Left renal pelvis (tissue), 4 donors: ENCODE data around the gene GSC. TPM values are rescaled to one million over a fixed set of nuclear protein-coding genes. Genes with fewer than 3 reads are reported as not detected.
"Not testable (repeated sequence)": the region's sequence is repeated elsewhere in the genome, so short reads cannot be mapped to it uniquely, and the experiment has no call there.

Experiments used
- DNase-seq, 4 donors: peaks; one replicate each; pipeline ENCODE4 v3.0.0-alpha.2; 2013; ENCODE audit warnings: low read depth in 4 of 4, low spot score in 3 of 4
- polyA plus RNA-seq, 4 donors: library from polyadenylated mRNA; unstranded; fragments of 120-200 nt; gene quantifications; one replicate each; pipeline ENCODE4 v1.2.1, GENCODE V29; 2013; ENCODE audit not compliant: insufficient read length in 4 of 4

GSC gene
- under 1 TPM in 1 of 4 donors, not detected in 3; 0.72 TPM for polyA plus RNA-seq

DNA sequence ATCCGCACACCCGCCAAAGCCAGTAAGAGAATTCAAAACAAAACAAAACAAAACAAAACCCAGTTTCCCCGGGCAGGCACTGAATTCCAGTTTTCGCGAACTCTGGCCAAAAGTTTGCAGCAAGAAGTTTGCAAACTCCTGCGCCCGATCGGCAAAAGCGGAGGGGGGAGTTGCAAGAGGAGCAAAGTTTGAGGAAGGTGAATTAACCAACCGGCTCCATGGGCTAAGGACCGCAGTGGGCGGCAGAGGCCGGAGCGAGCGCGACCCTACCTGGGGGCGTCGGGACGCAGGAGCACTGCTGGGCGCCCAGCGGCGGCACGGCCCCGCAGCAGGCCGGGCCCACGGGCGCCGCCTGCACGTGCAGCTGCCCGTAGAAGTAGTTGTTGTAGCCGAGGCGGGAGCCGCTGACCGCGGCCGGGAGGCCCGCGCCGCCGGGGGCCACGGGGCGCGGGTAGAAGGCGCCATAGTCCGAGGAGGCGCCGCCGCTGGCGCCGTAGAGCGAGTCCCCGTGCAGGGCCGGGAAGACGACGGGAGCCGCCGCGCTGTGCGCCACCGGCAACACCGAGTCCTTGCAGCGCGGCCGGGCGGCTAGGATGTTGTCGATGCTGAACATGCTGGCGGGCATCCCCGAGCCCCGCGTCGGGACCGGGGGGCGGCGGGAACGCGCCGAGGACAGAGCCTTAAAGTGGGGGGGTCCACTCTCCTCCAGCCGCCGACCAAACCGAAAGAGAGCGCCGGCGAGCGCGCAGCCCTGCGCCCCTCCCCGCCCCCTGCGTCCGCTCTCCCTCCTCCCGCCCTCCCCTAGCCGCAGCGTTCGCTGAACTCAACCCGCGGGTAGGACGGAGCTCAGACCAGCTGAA lies at the start of gene GSC:
TSS of gene GSC (minus strand) at position 723 of the 860 bp plus-strand sequence. CDS start at position 625, 98 bp downstream.
- no peak for DNase-seq

DNA sequence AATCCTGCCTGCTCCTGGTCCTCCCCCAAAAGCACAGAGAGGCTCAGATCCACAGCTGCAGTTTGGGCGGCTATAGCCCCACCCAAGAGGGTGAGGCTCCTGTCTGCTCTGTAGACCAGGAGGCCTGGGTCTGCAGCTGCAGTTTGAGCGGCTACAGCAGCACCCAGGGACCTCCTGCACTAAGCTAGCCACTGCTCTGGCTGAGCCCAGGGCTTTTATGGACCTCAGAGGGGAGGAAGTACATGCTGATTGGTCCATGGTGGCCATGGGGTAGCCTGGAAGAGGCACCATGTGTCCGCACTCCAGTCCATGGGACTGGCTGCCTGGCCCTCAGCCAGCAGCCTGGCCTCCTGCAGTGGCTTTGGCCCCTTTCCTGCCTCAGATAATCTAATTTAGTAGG lies 49.6 kb upstream of the GSC start:
- no peak for DNase-seq

DNA sequence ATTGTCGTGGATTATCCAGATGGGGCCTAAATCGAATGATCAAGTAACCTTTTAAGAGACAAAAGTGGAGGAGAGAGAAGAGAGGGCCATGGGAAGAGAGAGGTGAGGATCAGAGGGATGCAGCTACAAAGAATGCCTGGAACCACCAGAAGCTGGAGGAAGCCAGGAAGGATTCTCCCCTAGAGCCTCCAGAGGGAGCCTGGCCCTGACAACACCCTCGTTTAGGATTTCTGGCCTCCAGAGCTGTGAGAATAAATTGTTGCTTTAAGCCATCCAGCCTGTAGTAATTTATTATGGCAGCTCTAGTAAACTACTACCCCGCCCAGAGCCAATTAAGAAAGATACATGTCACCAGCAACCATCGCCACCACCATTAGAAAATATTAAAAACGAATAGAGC lies 46.2 kb upstream of the GSC start:
- no peak for DNase-seq

DNA sequence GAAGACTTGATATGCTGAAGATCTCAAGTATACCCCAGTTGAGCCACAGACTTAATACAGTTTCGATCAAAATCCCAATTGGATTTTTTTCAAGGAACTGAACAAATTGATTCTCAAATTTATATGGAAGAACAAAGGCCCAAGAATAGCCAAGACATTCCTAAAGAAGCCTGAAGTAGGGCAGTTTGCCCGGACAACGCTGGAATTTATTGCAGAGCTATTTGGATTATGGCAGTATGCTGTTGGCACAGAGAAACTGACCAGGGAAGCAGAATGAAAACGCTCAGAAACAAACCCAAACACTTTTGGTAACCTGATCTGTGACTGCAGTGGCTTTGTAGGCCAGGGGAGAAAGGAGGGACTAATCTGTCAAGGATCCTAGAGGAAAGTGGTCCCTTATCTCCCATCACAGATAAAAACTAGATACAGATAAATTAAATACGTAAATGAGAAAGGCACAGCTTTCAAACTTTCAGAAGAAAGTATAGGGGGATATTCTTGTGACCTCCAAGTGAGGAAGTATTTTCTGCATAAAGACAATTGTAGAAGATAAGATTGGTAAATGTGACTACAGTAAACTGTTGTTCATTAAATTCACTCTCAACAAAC lies 35.9 kb upstream of the GSC start:
- no peak for DNase-seq

DNA sequence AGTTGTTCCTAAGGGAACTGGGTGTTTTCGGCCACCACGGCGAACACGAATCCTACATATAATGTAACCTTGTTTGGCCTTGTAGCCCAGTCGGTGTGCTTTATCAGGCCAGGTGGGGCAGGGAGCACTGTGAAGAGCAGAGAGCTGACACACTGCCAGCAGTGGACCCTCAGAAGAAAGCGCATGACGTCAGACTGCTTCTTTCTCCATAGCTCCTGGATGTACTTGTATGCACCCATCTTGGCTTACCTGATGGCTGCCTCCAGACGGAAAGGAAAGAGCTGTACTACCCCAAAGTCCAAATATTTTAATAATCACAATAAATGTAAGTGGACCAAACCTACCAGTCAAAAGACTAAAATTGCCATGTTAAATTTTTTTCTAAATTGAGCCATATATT lies 31.3 kb upstream of the GSC start:
- DNase-seq: no peak

DNA sequence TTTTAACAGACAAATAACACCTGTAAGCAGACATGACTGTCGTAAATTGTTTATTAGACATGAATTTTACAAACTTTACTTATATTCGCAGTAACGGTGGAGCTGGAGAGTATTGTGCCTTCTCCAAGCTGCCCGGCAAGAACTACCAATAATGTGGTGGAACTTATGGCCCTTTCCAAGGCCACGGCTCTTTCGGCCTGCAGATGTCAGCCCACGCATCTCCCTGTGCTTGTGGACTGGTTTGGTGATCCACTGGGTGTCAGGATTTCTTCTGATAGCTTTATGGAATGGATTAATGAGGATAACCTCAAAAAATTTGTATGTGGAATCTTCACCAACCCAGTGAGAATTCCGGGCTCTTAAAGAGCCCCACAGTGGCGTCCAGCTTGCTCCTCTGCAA lies 30.9 kb upstream of the GSC start:
- DNase-seq: not testable (repeated sequence)

DNA sequence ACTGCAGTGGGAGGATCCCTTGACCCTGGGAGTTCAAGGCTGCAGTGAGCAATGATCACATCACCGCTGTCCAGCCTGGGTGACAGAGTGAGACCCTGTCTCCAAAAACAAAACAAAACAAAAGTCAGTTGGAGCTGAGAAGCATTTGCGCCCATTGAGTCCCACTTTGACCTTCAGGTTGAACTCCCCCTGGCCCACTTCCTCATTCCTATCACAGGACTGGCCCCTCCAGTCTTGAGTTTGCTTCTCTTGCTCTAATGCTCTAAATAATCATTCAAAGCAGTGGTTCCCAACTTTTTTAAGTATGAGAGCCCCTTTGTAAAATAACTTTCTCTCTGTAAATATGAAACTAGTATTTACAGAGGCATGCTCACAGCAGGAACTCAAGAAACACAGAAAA lies 28.0 kb upstream of the GSC start:
- DNase-seq: no peak

DNA sequence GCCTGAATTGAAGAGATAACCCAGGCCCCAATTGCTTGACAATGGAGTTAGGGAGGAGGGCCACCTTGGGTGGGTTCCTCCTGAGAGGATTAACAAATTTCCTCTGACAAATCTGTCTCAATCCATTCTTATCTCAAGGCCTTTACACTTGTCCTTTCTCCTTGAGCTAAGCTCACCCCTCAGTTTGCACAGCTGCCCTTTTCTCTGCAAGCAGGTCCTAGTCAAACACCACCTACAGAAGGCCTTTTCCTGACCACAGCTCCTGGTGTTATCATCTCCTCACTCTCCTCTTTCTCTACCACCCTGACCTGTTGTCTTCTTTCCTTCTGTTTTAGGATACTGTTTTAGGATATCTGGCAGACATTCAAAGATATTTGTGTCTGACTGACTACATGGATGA lies 26.4 kb upstream of the GSC start:
- DNase-seq: no peak

DNA sequence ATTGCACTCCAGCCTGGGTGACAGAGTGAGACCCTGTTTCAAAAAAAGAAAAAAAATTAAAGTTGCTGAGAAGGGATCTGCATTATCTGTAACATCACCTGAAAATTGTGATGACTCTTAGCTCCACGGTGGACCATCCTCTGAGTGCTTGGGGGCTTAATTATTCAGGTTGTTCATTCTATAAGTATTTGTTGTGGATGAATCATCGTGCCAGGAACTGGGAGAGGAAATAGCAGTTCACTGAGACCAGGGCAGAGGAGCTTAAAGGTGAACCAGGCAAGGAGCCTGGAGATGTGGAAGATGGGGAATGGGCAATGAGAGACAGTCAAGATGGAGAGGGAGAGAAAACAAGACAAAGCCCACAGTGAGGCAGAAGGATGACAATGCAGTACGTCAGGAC lies 25.5 kb upstream of the GSC start:
- DNase-seq: no peak

DNA sequence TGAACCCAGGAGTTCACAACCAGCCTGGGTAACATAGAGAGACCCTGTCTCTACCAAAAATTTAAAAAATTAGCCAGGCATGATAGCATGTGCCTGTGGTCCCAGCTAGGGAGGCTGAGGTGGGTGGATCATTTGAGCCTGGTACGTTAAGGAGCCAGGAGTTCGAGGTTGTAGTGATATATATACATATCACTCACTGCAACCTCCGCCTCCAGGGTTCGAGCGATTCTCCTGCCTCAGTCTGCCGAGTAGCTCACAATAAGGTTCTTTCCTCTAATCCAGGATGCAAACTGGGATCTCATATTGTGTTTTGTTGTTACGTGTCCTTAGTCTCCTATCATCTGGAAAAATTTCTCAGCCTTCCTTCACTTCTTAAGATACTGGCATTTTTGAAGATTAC lies 24.0 kb upstream of the GSC start:
- no peak for DNase-seq

DNA sequence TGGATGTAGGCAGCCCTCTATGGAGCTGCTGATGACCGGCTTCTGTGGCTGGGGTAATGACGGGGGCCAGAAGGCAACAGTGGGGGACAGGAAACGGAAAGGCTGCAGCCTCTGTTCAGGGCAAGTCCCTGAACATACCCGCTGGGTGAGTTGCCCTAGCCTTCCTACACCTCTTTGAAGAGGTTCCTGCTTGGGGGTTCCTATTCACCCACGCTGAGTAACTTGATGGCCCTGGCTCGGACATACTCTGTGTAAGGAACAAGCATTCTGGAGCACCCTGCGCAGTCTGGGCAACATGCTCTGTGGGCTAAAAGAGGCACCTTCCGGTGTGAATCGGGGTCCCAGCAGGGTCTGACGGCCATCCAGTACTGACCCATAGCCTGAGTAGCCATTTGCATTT lies 17.7 kb upstream of the GSC start:
- no peak for DNase-seq

DNA sequence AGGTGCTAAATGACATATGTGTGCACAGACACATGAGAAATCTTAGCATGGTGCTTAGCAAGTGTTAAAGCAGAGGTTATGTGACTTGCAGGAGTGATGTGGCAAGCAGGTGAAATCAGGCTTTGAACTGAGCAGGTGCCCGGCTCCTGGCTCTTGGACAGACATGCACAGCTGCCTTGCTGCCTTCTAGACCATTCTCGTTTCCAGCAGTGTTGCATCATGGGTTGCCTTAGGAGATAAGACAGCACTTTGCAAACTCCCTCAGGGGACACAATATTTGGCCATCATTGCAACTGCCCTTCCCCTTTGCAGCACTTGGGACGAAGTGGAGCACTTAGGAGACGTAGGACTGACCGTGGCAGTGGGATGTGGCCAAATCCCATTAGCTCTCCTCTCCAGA lies 17.2 kb upstream of the GSC start:
- DNase-seq: no peak

DNA sequence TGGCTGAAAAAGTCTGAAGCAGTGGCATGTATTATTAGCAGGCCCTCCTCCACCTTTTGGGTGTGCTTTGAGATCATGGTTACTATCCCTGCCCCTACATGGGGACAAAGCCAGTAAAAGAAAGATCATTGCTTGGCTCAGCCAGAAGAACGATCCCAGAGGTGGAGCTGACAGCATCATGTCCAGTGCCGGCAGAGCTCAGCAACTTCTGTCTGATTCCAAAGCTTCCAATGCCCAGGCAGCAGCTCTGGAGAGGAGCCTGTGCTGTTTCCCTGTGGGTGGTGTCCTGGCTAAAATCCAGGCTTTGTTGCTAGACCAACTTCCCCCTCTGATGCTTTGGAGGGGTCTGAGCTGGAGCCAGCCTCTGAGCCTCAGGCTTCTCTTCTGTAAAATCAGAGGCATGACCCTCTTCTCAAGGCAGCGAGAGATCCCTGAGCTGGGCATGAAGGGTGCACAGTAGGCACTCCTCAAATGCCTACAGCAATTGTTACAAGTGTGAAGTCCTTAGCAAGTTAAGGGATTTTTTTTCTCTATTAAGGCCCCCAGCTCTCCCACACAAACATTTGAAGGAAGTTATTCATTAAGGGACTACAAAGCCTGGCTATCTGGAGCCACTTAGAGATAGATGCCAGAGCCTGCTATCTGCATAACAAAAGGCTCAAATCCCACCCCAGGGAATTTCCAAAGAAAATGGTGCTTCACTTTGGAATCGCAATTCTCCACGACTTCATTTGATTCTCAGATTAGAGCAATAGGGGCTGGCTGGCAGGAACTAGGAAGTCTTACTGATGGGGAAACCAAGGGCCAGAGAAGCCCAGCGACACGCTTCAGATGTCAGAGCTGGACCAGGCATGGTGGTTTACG lies 10.9 kb upstream of the GSC start:
- DNase-seq: no peak

DNA sequence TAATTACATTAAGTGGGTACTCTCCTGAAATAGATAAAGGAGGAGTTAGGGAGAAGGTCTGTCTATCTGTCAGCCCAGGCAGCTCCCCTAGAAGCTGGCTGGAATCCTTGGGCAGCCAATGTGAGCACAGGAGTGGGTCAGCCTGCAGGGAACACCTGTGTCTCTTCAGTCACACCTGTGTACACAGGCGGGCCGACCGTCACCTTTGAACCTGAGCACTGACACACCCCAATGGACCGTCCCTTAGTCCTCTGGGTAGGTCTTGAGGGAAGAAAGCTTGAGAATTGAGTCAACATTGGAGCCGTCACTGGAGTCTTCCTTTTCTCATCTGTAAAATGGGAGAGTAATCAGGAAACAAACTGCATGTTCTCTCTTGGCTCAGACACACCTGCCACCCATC lies 9.8 kb upstream of the GSC start:
- DNase-seq: no peak

DNA sequence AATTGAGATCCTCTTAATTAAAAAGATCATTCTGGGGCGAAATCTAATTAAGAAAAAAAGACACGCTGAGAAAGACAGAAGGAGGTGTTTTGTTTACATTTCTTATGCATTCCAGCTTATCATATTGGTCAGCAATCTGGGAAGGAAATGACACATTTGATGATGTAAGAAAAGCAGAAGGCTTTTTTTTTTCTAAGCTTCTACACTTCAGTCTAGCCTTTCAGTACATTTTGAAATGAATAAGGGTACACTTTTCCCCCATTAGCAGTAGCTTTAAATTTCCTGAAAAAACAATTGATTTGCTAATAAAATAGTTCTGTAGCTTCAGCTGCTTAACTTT lies 5.9 kb upstream of the GSC start:
- DNase-seq: no peak

DNA sequence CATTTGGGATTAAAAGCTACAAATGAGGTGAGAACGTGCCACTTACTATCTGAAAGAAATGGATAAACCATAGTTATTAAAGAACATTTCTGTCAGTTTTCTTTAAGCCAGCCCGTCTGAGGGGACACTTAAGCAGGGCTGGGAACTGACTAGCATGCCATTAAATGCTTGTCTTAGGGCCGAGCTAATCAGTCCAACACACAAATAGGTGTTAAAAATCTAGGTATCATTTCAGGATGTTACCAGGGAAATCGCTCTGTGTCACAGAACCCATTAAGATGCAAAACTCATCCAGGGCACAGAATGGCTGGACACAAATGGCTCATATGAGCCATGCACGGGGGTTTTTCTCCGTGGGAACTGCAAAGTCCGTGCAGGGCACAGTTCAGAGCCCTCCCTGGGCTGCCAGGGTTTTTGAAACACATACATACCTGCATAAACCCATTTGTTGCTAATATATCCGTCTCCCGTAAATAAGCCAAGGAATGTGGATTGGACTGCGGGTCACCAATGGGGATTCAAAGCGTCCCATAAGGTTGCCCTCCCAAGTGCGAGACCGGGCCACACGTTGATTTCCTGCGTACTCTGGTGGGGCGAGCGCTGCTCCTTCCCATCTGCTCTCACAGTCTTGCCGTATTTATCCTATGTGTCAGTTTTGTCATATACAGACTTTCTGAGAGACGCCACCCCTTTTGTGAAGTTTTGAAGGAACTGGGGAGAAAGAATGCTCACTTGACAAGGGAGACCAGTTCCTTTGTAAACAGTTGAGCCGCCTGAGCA lies 5.4 kb upstream of the GSC start:
- no peak for DNase-seq

DNA sequence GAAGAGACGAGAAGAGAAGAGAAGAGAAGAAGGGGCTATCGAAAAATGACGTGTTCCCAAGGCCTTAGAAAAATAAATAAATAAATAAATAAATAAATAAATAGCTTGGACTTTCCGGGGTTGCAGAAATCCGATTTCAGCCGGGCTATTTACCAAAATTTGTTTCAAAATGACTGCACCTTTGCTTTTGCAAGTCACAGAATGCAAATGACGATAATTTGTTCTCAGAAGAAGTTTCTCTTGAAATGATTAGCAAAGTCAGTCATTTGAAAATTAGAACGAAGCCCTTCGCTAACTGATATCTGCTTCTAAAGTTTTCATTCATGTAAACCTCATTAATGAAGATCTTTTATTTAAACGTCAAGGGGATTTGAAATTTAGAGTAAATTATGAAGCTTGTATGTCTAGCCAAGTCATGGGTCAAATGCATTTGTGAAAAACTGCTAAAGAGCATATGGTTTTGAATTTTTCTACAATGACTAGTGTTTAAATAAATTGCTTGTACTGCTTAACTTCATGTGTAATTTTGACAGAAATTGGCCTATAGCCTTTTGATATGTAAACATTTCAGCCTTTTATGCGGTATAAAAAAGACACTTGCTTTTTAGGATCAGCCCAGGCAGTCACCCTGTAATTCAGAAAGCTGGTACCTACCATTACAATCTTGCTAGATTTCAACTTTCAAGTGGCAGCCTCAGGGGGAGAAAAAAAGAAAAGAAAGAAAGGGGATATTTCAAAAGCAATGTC lies 4.6 kb upstream of the GSC start:
- no peak for DNase-seq

DNA sequence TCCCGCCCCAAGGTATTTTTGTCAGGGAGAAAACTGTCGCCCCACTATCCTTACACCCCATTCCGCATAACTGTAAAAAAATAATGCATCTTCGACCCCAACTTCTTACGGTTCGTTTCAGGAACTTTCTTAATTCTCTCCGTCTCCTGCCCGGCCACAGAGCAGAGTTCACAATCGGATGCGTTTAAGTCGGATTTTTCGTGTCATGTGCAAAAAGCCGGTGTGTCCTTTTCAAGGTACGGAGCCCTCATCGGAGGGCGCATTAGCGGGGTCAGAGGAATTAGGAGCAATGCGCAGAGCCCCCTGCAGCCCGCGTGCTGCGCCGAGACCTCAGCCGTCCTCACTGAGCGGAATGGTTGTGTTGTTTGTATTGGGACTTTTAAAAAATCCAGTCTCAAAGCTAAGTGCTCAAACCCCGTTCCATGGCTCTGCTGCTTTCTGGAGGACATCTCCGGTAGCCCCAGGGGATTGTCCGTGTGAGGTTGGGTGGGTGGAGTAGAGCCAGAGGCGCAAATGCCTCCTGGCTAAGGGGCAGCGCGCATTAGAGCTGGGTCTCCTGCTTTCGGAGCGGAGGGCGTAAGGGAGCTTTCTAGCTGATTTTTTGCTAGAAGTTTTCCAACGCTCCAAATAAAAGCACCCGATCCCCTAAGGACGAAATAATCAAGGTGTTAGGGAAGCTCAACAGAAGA lies 3.9 kb upstream of the GSC start:
- no peak for DNase-seq

DNA sequence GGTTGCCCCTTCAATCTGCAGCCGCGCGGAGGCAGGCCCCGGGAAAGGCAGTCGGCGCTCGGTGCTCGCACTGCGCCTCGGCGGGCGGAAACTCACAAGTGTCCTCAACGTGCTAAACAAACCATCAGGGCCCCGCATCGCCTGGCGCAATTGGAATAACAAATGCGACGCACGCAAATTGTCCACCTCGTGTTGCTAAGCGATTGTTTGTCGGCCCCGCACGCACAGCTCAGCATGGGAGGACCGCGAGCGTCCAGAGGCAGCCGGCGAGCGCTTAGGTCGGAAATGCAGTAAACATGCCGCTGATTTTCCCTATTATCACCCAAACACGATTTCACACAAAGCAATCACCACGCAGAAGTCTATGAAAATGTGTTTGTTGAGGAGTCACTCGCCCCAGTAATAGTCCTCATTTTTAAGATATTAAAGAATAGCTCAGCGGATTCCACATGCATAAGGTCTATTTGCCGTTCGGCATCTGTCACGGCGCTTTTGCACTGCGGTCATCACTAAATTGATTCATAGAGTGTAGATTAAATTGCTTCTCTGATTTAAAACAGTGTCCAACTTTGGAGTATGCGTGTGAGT lies 3.2 kb upstream of the GSC start:
- no peak for DNase-seq
